H1 (cell line): ENCODE measurements around the gene EGR1.

Experiments
- ATF2 ChIP-seq: IDR thresholded peaks from 2 replicates; pipeline ENCODE4 v1.6.1; 2012; ENCODE audit warnings: low read length, inconsistent platforms
- EP300 ChIP-seq, 2 experiments: IDR thresholded peaks; 1 replicate in 1 of 2; 2 replicates in 1 of 2; pipeline ENCODE4 v1.6.1; 2011 to 2012; ENCODE audit warnings: low read depth in 2 of 2, low read length in 2 of 2, mild to moderate bottlenecking in 2 of 2, borderline replicate concordance in 1 of 2, inconsistent platforms in 1 of 2, moderate library complexity in 1 of 2
- PHF8 ChIP-seq: fragments of 200-600 bp; sonication (generic); conservative IDR thresholded peaks from 2 replicates; pipeline ENCODE4 v1.7.1; 2012; ENCODE audit warnings: low read depth, mild to moderate bottlenecking, inconsistent platforms, low read length, moderate library complexity
- POLR2A ChIP-seq, 2 experiments: IDR thresholded peaks; 1 replicate in 1 of 2; 2 replicates in 1 of 2; pipeline ENCODE4 v1.6.1; 2011; ENCODE audit warnings: low read depth in 2 of 2, low read length in 2 of 2, mild to moderate bottlenecking in 2 of 2; ENCODE audit errors: control extremely low read depth in 1 of 2
- TEAD4 ChIP-seq: IDR thresholded peaks from 2 replicates; pipeline ENCODE4 v1.6.1; 2012; ENCODE audit warnings: low read depth, low read length, inconsistent platforms, mixed read lengths
- TF ChIP-seq, protein P1 (sequence below): IDR thresholded peaks from 2 replicates; pipeline ENCODE4 v1.6.1; 2011; ENCODE audit warnings: low read length, improper control_type of control experiment
- TF ChIP-seq, protein P2 (sequence below), 3 experiments: IDR thresholded peaks; 1 replicate in 2 of 3; 2 replicates in 1 of 3; pipeline versions ENCODE4 v1.5.1 to v1.6.1; 2011; ENCODE audit warnings: low read length in 3 of 3, mild to moderate bottlenecking in 3 of 3, inconsistent platforms in 2 of 3, low read depth in 1 of 3, moderate library complexity in 1 of 3; ENCODE audit not compliant: insufficient read depth in 1 of 3; ENCODE audit errors: control extremely low read depth in 1 of 3

- TF ChIP-seq TEAD4 = no peak
- TF ChIP-seq, protein P1, sequence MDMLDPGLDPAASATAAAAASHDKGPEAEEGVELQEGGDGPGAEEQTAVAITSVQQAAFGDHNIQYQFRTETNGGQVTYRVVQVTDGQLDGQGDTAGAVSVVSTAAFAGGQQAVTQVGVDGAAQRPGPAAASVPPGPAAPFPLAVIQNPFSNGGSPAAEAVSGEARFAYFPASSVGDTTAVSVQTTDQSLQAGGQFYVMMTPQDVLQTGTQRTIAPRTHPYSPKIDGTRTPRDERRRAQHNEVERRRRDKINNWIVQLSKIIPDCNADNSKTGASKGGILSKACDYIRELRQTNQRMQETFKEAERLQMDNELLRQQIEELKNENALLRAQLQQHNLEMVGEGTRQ = no peak; the same call in 1 of the 2 replicates
- TF ChIP-seq, protein P2, sequence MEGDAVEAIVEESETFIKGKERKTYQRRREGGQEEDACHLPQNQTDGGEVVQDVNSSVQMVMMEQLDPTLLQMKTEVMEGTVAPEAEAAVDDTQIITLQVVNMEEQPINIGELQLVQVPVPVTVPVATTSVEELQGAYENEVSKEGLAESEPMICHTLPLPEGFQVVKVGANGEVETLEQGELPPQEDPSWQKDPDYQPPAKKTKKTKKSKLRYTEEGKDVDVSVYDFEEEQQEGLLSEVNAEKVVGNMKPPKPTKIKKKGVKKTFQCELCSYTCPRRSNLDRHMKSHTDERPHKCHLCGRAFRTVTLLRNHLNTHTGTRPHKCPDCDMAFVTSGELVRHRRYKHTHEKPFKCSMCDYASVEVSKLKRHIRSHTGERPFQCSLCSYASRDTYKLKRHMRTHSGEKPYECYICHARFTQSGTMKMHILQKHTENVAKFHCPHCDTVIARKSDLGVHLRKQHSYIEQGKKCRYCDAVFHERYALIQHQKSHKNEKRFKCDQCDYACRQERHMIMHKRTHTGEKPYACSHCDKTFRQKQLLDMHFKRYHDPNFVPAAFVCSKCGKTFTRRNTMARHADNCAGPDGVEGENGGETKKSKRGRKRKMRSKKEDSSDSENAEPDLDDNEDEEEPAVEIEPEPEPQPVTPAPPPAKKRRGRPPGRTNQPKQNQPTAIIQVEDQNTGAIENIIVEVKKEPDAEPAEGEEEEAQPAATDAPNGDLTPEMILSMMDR (IDR thresholded peaks at IDR 0.05; ENCODE audit: control extremely low read depth in 1 of 3, insufficient read depth in 1 of 3, low read depth in 1 of 3, low read length in 3 of 3) = peak in 2 of 3 experiments; percentile 71 to 73; a peak in 3 of 4 replicates
- TF ChIP-seq EP300 (IDR thresholded peaks at IDR 0.05; ENCODE audit: borderline replicate concordance in 1 of 2, low read depth in 2 of 2, low read length in 2 of 2) = peak; percentile 3 to 87; a peak in 2 of 3 replicates
- TF ChIP-seq ATF2 = no peak
- TF ChIP-seq POLR2A (IDR thresholded peaks at IDR 0.05; ENCODE audit: control extremely low read depth in 1 of 2, low read depth in 2 of 2, low read length in 2 of 2) = no peak; a peak in 1 of 3 replicates
- 0 out of 2 replicates have a peak, but pooled peaks have one; percentile 47 for TF ChIP-seq PHF8
Observed at GRCh38 chr5:138464008-138464387, 1.3 kb upstream of the EGR1 start.
